ENCODE results near the gene ITGA7.

ITGA7 gene

DNA sequence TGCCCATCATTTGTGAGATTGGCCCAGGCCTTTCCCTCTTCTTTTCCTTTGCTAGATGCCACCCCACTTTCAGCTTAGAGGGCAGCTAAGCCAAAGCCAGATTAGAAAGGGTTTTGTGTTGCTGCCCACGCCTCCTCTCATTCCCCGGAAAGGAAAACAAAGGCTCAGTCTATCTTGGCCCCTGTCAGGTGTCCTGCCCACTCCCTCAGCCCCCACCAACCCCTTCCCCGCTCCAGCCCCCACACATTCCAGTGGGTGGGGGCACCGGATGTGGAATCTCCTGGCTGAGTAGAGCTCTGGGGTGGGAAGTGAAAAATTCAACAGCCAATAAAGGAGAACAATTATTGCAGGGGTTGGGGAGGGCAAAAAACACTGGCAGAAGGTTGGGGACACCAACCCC, 10.3 kb upstream of the ITGA7 start:
- DNase-seq = no peak

- peak; percentile 47 for DNase-seq
These were observed 9.6 kb upstream of the ITGA7 start for GRCh38 chr12:55717011-55718007.

GRCh38 chr12:55716582-55716957, 8.9 kb upstream of the ITGA7 start:
- DNase-seq = peak; percentile 59

DNA sequence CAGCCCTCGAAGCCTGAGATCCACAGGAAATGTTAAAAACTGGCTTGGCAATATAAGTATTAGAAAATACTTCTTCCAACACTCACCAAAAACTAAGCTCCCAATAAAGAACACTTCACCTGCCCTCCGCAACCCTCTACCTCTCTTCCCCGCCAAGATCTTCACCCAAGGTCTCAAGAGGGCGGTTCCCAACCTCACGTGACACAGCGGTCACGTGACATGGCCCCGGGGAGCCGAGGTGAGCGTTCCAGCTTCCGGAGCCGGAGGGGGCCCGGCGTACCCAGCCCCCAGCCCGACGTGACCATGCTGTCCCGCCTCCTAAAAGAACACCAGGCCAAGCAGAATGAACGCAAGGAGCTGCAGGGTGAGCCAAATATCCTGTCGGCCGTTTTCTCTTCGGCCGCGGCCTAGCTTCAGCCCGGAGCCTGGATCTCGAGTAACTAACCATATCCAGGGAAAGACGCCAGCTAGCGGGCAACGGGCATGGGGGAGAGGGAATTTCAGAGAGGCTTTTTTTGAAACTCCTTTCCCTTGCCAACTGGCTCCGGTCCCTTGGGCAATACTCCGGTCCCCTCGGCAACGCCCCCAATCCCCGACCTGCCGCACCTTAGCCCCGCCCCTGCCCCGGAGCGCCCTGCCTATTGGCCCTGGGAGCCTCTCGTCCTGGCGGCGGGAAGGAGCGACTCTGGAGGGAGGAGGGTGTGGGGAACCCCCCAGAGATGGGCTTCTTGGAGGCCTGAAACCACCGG, 8.3 kb upstream of the ITGA7 start, which contains the start of gene BLOC1S1:
BLOC1S1 (plus strand) TSS at position 214 of the 749 bp plus-strand sequence; CDS start at position 220, 6 bp downstream.
- DNase-seq = peak; percentile 81

GRCh38 chr12:55715169-55715764, 7.6 kb upstream of the ITGA7 start:
- no peak for DNase-seq

DNA sequence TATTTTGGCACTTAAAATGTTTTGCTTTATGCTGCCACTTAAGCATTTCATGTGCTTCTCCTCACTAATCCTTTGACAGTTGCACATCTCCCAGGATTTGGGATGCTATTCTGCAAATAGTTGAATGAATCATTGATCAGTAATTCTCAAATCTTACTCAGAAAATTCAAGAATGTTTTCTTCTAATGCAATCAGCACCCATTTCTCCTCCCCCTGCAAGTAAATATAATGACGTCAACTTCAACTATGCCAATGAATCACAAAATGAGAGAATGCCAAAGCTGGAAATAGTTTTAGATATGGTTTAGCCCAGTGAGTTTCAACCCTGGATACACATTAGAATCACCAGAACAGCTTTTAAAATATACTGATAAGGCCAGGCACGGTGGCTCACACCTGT, 6.0 kb upstream of the ITGA7 start:
- no peak for DNase-seq

GRCh38 chr12:55712700-55713415, 5.2 kb upstream of the ITGA7 start:
- no peak for DNase-seq

GRCh38 chr12:55711786-55712553, 4.3 kb upstream of the ITGA7 start:
- no peak for DNase-seq

DNA sequence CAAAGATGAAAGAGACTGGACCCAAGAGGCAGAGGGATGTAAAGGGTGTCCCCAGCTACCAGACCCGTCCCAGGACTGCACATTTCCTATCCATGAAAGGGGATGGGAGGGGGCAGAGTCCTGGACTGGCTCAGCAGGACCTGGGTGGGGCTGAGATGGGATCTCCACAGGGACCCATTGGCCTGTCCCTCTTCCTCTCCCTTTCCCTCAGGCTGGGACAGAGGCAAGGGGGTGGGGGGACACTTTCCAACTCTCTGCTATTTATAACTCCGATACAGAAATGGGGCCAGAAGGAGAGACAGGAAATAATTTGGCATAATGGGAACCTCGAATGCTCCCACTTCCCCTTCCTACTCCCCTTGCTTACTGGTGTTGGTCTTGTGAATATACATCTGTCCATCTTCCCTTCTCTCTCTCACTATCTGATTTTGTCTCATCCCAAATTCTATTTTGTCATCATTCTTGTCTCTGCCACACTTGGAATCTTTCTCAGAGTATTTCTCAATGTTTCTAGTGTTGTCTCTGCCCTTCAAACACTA, 1.1 kb upstream of the ITGA7 start:
- DNase-seq = no peak

DNA sequence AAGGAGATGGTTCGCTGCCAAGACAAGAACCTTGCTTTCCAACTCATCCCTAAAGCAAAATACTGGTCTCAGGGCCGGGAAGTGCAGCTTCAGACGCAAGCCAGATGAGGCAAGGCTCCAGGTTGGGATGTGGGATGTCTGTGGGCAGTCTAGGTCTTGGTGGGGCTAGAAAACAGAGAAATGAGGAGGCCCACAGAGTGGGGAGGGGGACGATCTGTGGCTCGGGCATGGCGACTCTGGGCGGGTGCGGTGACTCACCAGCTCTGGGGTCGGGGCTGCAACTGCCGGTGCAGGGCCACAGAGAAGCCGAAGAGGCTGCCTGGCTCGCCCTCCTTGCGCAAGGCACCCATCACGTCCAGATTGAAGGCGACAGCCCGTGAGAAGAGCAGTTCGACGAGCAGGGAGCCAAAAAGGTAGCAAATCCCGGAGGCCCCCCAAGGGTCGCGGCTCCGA, 459 bp downstream of the ITGA7 start:
- no peak for DNase-seq

DNA sequence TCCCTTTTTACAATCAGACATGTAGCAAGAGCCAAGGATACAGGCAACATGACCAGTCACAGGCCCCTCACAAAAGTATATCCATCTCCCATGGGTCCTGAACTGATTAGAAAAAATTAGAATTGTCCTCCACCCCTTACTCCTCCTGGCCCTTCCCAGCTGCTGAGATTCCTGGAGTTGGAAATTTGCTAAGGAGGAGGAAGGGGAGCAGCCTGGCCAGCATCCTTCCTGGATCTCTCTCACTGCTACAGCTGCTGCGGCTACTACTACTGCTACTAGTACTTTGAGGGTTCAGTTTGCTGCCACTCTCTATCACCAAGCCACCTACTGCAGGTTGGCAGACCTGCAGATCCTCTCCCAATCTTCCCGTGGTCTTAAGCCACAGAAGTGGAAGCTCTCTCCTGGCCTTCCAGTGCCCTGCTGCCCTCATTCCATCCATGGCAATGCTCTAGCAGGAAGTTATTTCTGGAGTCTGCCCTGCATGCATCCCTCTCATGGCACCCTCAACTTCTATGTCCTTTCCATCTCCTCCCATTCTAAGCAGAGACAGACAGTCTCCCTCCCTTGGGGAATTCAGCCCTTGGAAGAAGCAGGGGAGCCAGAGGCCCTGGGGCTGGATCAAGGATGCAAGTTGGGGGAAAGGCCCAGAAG, 1.0 kb downstream of the ITGA7 start:
- DNase-seq = no peak

DNA sequence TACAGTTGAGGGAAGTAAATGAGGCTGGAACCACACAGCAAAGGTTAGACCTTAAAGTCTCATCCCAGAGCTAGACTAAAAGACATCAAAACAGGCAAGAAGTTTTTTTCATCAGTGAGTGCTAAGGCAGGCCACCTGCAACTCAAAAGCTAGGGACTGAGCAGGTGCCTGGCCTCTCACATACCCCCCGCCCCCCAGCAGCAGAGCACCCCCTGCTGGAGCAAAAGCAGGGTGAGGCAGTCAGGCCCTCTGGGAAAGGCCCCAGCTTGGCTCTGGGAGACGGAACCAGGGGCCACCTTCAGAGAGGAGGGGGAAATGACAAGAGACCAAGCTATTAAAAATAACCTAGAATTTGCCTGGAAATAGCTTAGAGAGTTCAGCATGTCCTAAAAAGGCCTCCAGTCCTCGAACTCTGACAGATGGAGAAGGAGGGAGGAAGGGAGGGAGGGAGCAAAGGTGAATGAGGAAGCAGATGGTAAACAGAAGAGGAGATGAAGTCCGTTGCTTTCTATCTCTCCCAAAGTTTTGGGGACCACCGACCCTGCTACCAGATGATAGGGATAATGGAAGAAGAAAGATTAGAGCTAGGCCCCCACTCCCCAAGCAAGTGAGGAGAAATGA, 1.8 kb downstream of the ITGA7 start:
- no peak for DNase-seq

GRCh38 chr12:55704824-55705718, 2.6 kb downstream of the ITGA7 start:
- DNase-seq = no peak

DNA sequence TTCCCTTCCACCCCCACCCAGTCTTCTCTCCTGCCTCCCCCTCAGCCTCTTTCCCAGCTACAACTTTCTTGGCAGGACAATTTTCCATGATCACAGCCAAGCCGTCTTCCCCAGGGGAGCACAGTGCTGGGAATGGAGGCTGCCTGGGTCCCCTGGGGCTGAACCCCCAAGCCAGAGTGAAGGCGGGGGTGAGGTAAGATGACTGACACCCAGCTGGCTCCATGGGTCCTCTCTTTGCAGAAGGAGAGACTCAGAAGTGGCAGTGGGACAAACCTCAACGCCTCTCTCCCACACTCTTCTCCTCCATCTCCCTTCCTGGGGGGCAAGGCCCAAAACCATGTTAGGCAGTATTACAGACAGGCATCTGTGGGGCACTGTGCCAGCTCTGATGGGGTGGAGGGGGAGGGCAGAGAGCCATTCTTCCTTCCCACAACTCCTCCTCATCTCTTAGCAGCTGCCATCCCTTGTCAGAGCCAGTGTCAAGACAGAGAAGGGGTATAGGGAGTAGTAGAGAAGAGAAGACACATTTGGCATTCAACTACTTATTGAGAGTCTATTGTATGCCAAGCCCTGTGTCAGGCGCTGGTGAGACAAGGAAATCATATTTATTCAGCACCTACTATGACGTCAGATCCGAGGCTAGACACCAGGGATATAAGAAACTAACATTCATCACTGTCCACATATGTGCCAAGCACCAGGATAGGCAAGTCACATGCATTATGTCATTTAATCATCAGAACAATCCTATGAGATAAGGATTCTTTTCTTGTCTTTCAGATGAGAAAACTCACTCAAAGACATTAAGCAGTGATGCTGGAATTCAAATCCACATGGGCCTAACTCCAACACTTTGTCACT, 3.6 kb downstream of the ITGA7 start:
- DNase-seq = no peak

DNA sequence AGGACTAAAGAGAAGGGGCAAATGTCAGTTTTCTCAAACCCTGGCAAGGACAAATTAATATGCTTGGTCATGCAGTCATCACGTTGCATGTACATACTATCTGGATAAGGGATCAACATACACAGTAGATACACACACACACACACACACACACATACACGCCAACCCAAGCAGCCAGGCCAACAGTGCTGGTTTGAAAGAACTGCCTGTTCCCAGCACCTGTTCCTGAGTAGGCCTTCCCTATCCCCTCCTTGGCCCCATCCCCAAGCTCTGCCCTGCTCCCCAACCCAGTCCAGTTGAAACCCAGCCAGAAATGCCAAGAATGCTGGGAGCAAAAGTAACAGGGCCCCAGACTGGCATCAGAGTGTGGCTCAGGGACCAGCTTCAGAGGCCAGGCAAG, 4.4 kb downstream of the ITGA7 start:
- DNase-seq = no peak

DNA sequence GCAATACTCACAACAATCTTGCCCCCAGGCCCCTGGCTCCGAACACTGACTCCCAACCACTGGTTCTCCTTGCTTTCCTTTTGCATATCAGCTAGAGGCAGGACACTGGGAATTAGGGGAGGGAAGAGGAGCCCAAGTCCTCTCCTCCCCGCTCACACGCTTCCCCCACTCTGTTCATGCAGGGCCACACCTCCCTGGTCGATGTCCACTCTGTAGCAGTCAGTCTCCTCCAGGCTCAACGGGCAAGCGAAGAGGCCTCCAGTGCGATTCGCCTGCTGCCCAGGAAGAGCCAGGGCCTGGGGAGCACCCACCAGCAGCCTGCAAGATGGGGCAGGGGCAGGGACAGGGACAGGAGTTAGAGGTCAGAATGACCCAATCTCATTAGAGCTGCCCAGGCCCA, 4.8 kb downstream of the ITGA7 start:
- DNase-seq = no peak

DNA sequence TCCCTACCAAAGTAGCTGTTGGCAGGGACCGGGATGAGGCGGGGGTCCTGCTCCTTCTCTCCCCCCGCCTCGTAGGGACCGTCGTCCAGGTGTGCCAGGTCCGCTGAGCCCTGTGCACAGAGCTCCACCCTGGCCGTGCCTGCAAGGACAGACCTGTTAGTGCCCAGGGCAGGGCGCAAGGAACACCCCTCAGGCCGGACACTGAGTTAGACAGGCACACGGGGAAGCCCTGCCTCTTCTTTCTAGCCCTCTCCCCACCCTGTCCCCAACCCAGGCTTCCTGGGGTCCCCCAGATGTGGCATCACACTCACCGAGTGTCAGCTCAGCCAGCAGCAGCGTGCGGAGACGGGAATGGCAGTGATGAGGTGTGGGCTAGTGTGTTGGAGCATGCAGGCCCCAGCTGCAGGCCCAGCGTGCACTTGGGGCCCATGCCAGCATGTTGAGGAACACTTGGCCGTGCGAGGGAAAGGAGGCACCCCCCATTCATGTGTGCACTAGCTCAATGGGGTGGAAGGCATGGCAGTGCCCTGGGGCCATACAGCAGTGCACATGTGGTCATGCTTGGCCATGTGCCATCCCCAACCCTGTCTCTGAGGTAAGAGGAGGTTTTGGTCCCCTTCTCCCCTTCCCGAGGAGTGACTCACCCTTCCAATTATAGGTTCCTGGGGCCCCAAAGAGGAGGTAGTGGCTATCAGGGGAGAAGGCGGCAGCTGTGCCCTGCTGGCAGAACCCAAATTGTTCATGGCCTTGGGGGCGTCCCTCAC, 7.3 kb downstream of the ITGA7 start:
- DNase-seq = no peak
